Activated B cell treated with CpG ODN at 0.5 μM for 24 hours (primary cell): ENCODE data around the gene PBX3. TPM values are rescaled to one million over a fixed set of nuclear protein-coding genes. Genes with fewer than 3 reads are reported as not detected.

Experiments used
- ATAC-seq: fragments of 200-7000 bp; cut with Tn5 transposase; one replicate; pipeline ENCODE4 v1.10.0; 2021; ENCODE audit warnings: low read depth, mild to moderate bottlenecking, moderate library complexity
- CTCF ChIA-PET: fragments of 350-600 bp; sonication (Branson Sonifier 250); formaldehyde crosslinking; loops from one replicate; lab custom pipeline; 2021; ENCODE audit warnings: antibody characterized with exemption; lab: Charles Lee
- POLR2A ChIA-PET: fragments of 350-600 bp; sonication (Branson Sonifier 250); formaldehyde crosslinking; loops from one replicate; lab custom pipeline; 2021; ENCODE audit warnings: antibody characterized with exemption; lab: Charles Lee
- DNase-seq: peaks from one replicate; pipeline ENCODE4 v3.0.0; 2022
- H3K27ac Mint-ChIP-seq: one replicate; pipeline ENCODE4 v1.8.0; 2020; ENCODE audit warnings: mixed read lengths
- H3K27me3 Mint-ChIP-seq: one replicate; pipeline ENCODE4 v1.8.0; 2021; ENCODE audit warnings: mixed read lengths
- H3K36me3 Mint-ChIP-seq: one replicate; pipeline ENCODE4 v1.8.0; 2021; ENCODE audit warnings: low read depth, mixed read lengths
- H3K4me1 Mint-ChIP-seq: one replicate; pipeline ENCODE4 v1.8.0; 2021; ENCODE audit warnings: mixed read lengths
- H3K4me3 Mint-ChIP-seq: one replicate; pipeline ENCODE4 v1.8.0; 2020; ENCODE audit warnings: mild to moderate bottlenecking, mixed read lengths
- H3K9me3 Mint-ChIP-seq: one replicate; pipeline ENCODE4 v1.8.0; 2020; ENCODE audit warnings: mixed read lengths
- CTCF ChIP-seq: fragments of 200-600 bp; IDR thresholded peaks from one replicate; pipeline ENCODE4 v1.8.0; 2022; ENCODE audit warnings: antibody characterized with exemption, mild to moderate bottlenecking
- intact Hi-C: fragments of 100-400 bp; cut with micrococcal nuclease; formaldehyde crosslinking; loops from one replicate; pipeline ENCODE4 v1.15.1; 2024
- total RNA-seq: library from RNA; stranded (reverse); gene quantifications from 2 replicates; pipeline ENCODE4 v1.2.3, GENCODE V29; 2022

The PBX3 gene
- total RNA-seq, 1 donor from 2014 or later, result 37.2 TPM

GRCh38 chr9:126001581-126002225 lies 254.5 kb downstream of the PBX3 start:
- no peak for TF ChIP-seq CTCF
- H3K4me3 Mint-ChIP-seq, result no peak overlapping the region
- CTCF ChIA-PET, result no interaction called here
- intact Hi-C loops, result no loop called here
- H3K36me3 Mint-ChIP-seq, result no peaks in the 10 kb centered on the region
- no peaks in the 10 kb centered on the region for H3K4me1 Mint-ChIP-seq
- no peak overlapping the region for H3K27ac Mint-ChIP-seq
- POLR2A ChIA-PET, result no interaction called here
- ATAC-seq (no peak), DNase-seq (no peak)
- H3K27me3 Mint-ChIP-seq, result peaks cover 9% of the 10 kb centered on the region
- no peaks in the 10 kb centered on the region for H3K9me3 Mint-ChIP-seq

GRCh38 chr9:126002476-126003350 lies 255.5 kb downstream of the PBX3 start:
- H3K27ac Mint-ChIP-seq, result no peak overlapping the region
- no peak for ATAC-seq
- intact Hi-C loops, result no loop called here

GRCh38 chr9:126009047-126009446 lies 261.9 kb downstream of the PBX3 start:
- peaks cover 9% of the 10 kb centered on the region for H3K27me3 Mint-ChIP-seq
- ChIA-PET CTCF (no interaction called here), POLR2A (no interaction called here)
- no peak for TF ChIP-seq CTCF
- DNase-seq (no peak), ATAC-seq (no peak)
- peaks cover 29% of the 10 kb centered on the region for H3K9me3 Mint-ChIP-seq
- no peaks in the 10 kb centered on the region for H3K4me1 Mint-ChIP-seq
- H3K36me3 Mint-ChIP-seq, result no peaks in the 10 kb centered on the region
- no peak overlapping the region for H3K4me3 Mint-ChIP-seq
- H3K27ac Mint-ChIP-seq, result no peak overlapping the region
- intact Hi-C loops, result no loop called here

More at GRCh38 chr9:126002476-126003350, 255.5 kb downstream of the PBX3 start:
- no peaks in the 10 kb centered on the region for H3K36me3 Mint-ChIP-seq
- H3K4me3 Mint-ChIP-seq, result no peak overlapping the region
- no peak for TF ChIP-seq CTCF
- H3K4me1 Mint-ChIP-seq, result no peaks in the 10 kb centered on the region
- POLR2A ChIA-PET, result interaction anchor here (0.5 kb wide), 1 partner anchor 15 kb away, joined by 3 read pairs; no protein-coding TSS in a partner anchor
- peaks cover 11% of the 10 kb centered on the region for H3K27me3 Mint-ChIP-seq
- no peak for DNase-seq
- peaks cover 5% of the 10 kb centered on the region for H3K9me3 Mint-ChIP-seq
- CTCF ChIA-PET, result no interaction called here

- no peak for TF ChIP-seq CTCF
- ChIA-PET CTCF (no interaction called here), POLR2A (no interaction called here)
- intact Hi-C loops, result no loop called here
- H3K36me3 Mint-ChIP-seq, result no peaks in the 10 kb centered on the region
- H3K4me1 Mint-ChIP-seq, result no peaks in the 10 kb centered on the region
- DNase-seq (no peak), ATAC-seq (no peak)
- peaks cover 6% of the 10 kb centered on the region for H3K9me3 Mint-ChIP-seq
- H3K27ac Mint-ChIP-seq, result no peak overlapping the region
- no peak overlapping the region for H3K4me3 Mint-ChIP-seq
- H3K27me3 Mint-ChIP-seq, result peaks cover 1% of the 10 kb centered on the region
Measured at GRCh38 chr9:126014726-126015125, 267.6 kb downstream of the PBX3 start.

GRCh38 chr9:126015424-126015823 lies 268.3 kb downstream of the PBX3 start:
- no peak for TF ChIP-seq CTCF
- intact Hi-C loops, result no loop called here
- Mint-ChIP-seq H3K9me3 (peaks cover 2% of the 10 kb centered on the region), H3K36me3 (no peaks in the 10 kb centered on the region), H3K4me3 (no peak overlapping the region), H3K27me3 (peaks cover 1% of the 10 kb centered on the region), H3K4me1 (no peaks in the 10 kb centered on the region), H3K27ac (no peak overlapping the region)
- ATAC-seq (no peak), DNase-seq (no peak)
- POLR2A ChIA-PET, result no interaction called here
- CTCF ChIA-PET, result no interaction called here
